NOMO-1 treated with DMSO at 0.1 percent for 48 hours (cell line): Measurements from ENCODE around the gene ITGB2.
"Not testable (repeated sequence)": the region's sequence is repeated elsewhere in the genome, so short reads cannot be mapped to it uniquely, and the experiment has no call there.

Experiments used
- DNase-seq: peaks from one replicate; lab custom pipeline; 2025; ENCODE audit not compliant: unreplicated experiment; lab: John Stamatoyannopoulos, UW

ITGB2 gene

GRCh38 chr21:44942566-44942965 is 21.9 kb upstream of the ITGB2 start:
- DNase-seq, result no peak

- no peak for DNase-seq
These were observed 20.9 kb upstream of the ITGB2 start for GRCh38 chr21:44941567-44941966.

- no peak for DNase-seq
These were observed 19.5 kb upstream of the ITGB2 start for GRCh38 chr21:44940116-44940631.

GRCh38 chr21:44939532-44940115 is 18.9 kb upstream of the ITGB2 start, which contains the start of gene SLX9:
SLX9 (plus strand) TSS chr21:44940029; CDS start chr21:44940058, 29 bp downstream.
- peak; percentile 58 for DNase-seq

GRCh38 chr21:44938772-44939531 is 18.3 kb upstream of the ITGB2 start:
- DNase-seq, result no peak

GRCh38 chr21:44935533-44935927 is 14.8 kb upstream of the ITGB2 start:
- DNase-seq, result no peak

- no peak for DNase-seq
These were observed 14.3 kb upstream of the ITGB2 start for GRCh38 chr21:44934797-44935532.

- DNase-seq, result no peak
These were observed 13.6 kb upstream of the ITGB2 start for GRCh38 chr21:44934276-44934675.

GRCh38 chr21:44933918-44934260 is 13.2 kb upstream of the ITGB2 start:
- DNase-seq, result no peak

GRCh38 chr21:44933199-44933917 is 12.7 kb upstream of the ITGB2 start:
- no peak for DNase-seq

GRCh38 chr21:44932408-44933181 is 11.9 kb upstream of the ITGB2 start:
- DNase-seq, result peak; percentile 25

GRCh38 chr21:44931501-44932407 is 11.1 kb upstream of the ITGB2 start:
- DNase-seq, result no peak

- DNase-seq, result peak; percentile 33
These were observed 10.4 kb upstream of the ITGB2 start for GRCh38 chr21:44931137-44931500.

GRCh38 chr21:44930543-44930981 is 9.9 kb upstream of the ITGB2 start:
- no peak for DNase-seq

GRCh38 chr21:44929799-44930542 is 9.3 kb upstream of the ITGB2 start:
- no peak for DNase-seq

GRCh38 chr21:44929242-44929798 is 8.6 kb upstream of the ITGB2 start:
- DNase-seq, result no peak

- not testable (repeated sequence) for DNase-seq
These were observed 8.0 kb upstream of the ITGB2 start for GRCh38 chr21:44928500-44929241.
